HepG2 (cell line): ENCODE data around the gene RNF213. TPM values are rescaled to one million over a fixed set of nuclear protein-coding genes. Genes with fewer than 3 reads are reported as not detected.

Experiments
- ATAC-seq: fragments of 200-7000 bp; cut with Tn5 transposase; 3 replicates; pipeline ENCODE4 v1.9.1; 2020; ENCODE audit warnings: mild to moderate bottlenecking, moderate library complexity
- BruUV-seq: library from RNA; stranded (reverse); fragments of 400-500 nt; replicated peaks from 2 replicates; lab custom pipeline; 2021; lab: Mats Ljungman, UMichigan
- CTCF ChIA-PET: fragments of 300-600 bp; formaldehyde crosslinking; extraction: SDS; loops from one replicate; lab custom pipeline; 2021; ENCODE audit warnings: low total read pairs, inconsistent platforms, low intra/inter-chr PET ratio; lab: Yijun Ruan, JAX
- POLR2A ChIA-PET: fragments of 350-600 bp; sonication (Branson Sonifier 250); formaldehyde crosslinking; loops from one replicate; lab custom pipeline; 2020; ENCODE audit warnings: antibody characterized with exemption, inconsistent platforms; lab: Yijun Ruan, JAX
- DNase-seq: peaks from one replicate; pipeline ENCODE4 v3.0.0-alpha.2; 2015; ENCODE audit warnings: low spot score
- FAIRE-seq: peaks from 3 replicates; lab custom pipeline; 2011; peaks lifted over from hg19 to GRCh38; lab: Jason Lieb, UNC
- H2AFZ ChIP-seq: one replicate; pipeline ENCODE4 v1.6.1; 2011; ENCODE audit warnings: low read length, inconsistent platforms
- H3K27ac ChIP-seq: fragments of 300-600 bp; 3 replicates; pipeline ENCODE4 v1.8.0; 2011; ENCODE audit warnings: mixed run types, mild to moderate bottlenecking, mixed read lengths, low read length, inconsistent platforms; ENCODE audit not compliant: insufficient read depth; ENCODE audit errors: extremely low read length
- H3K27me3 ChIP-seq, 2 experiments: fragments of 200-600 bp in 1 of 2; 2 replicates in 1 of 2; 3 replicates in 1 of 2; pipeline versions ENCODE4 v1.6.0 to v1.8.0; 2011; ENCODE audit warnings: low read length in 2 of 2, mild to moderate bottlenecking in 2 of 2, moderate library complexity in 2 of 2, inconsistent platforms in 1 of 2; ENCODE audit not compliant: insufficient read depth in 2 of 2, control insufficient read depth in 1 of 2
- H3K36me3 ChIP-seq, 2 experiments: fragments of 200-600 bp in 1 of 2; replicated peaks in 1 of 2; 2 replicates in 1 of 2; 3 replicates in 1 of 2; pipeline versions ENCODE4 v1.5.1 to v1.8.0; 2011; ENCODE audit warnings: low read length in 2 of 2, inconsistent platforms in 1 of 2; ENCODE audit not compliant: insufficient read depth in 2 of 2, control insufficient read depth in 1 of 2
- H3K4me1 ChIP-seq: 2 replicates; pipeline ENCODE4 v1.5.1; 2012; ENCODE audit warnings: low read length, inconsistent platforms; ENCODE audit not compliant: insufficient read depth
- H3K4me2 ChIP-seq: 2 replicates; pipeline ENCODE4 v1.6.0; 2011; ENCODE audit warnings: low read depth, low read length, inconsistent platforms
- H3K4me3 ChIP-seq, 3 experiments: fragments of 200-600 bp in 1 of 3; sonication (generic), shearing (Covaris generic) in 1 of 3; replicated peaks in 1 of 3; 2 replicates each; pipeline ENCODE4 v1.5.1; 2011 to 2016; ENCODE audit warnings: low read length in 3 of 3, inconsistent platforms in 2 of 3, low read depth in 2 of 3, mild to moderate bottlenecking in 2 of 3, control low read depth in 1 of 3, mixed read lengths in 1 of 3; ENCODE audit not compliant: insufficient read depth in 1 of 3
- H3K79me2 ChIP-seq: one replicate; pipeline ENCODE4 v1.6.1; 2011; ENCODE audit warnings: low read length, inconsistent platforms; ENCODE audit not compliant: insufficient read depth
- H3K9ac ChIP-seq: 2 replicates; pipeline ENCODE4 v1.6.0; 2011; ENCODE audit warnings: mild to moderate bottlenecking, low read depth, low read length, inconsistent platforms; ENCODE audit not compliant: insufficient read depth
- H3K9me3 ChIP-seq: 2 replicates; pipeline ENCODE4 v1.5.1; 2012; ENCODE audit warnings: mild to moderate bottlenecking, low read length
- H4K20me1 ChIP-seq: 2 replicates; pipeline ENCODE4 v1.6.0; 2011; ENCODE audit warnings: inconsistent platforms, mild to moderate bottlenecking, low read length, moderate library complexity; ENCODE audit not compliant: insufficient read depth
- FUBP1 ChIP-seq: sonication (generic); formaldehyde crosslinking; IDR thresholded peaks from 2 replicates; pipeline ENCODE4 v1.5.1; 2020; ENCODE audit warnings: missing genetic modification reagents, mild to moderate bottlenecking, borderline replicate concordance
- KDM4B ChIP-seq: sonication (generic); formaldehyde crosslinking; IDR thresholded peaks from 2 replicates; pipeline ENCODE4 v1.4.0; 2020; ENCODE audit warnings: missing genetic modification reagents
- MIER2 ChIP-seq: IDR thresholded peaks from 2 replicates; pipeline ENCODE4 v1.6.1; 2016; ENCODE audit warnings: missing biosample characterization, missing genetic modification reagents
- PHB2 ChIP-seq: fragments of 450-650 bp; IDR thresholded peaks from 2 replicates; pipeline ENCODE4 v1.6.1; 2018; ENCODE audit not compliant: partially characterized antibody
- SNRNP70 ChIP-seq: fragments of 200-400 bp; formaldehyde crosslinking; IDR thresholded peaks from 2 replicates; pipeline ENCODE4 v1.6.1; 2017; ENCODE audit warnings: mild to moderate bottlenecking, low read depth, low read length, moderate library complexity
- TEAD2 ChIP-seq: sonication (generic); formaldehyde crosslinking; IDR thresholded peaks from 2 replicates; pipeline ENCODE4 v1.9.0; 2021; ENCODE audit warnings: missing genetic modification reagents
- ZBTB20 ChIP-seq: sonication (generic); formaldehyde crosslinking; IDR thresholded peaks from 2 replicates; pipeline ENCODE4 v1.8.1; 2023; ENCODE audit warnings: missing genetic modification reagents, low read depth, mild to moderate bottlenecking, borderline replicate concordance
- ZNF282 ChIP-seq: fragments of 450-650 bp; IDR thresholded peaks from 2 replicates; pipeline ENCODE4 v1.6.1; 2018; ENCODE audit not compliant: partially characterized antibody
- ZNF362 ChIP-seq: sonication (generic); formaldehyde crosslinking; IDR thresholded peaks from 2 replicates; pipeline ENCODE4 v1.4.0; 2020; ENCODE audit warnings: missing genetic modification reagents, mild to moderate bottlenecking, borderline replicate concordance
- ZSCAN29 ChIP-seq: sonication (generic); formaldehyde crosslinking; conservative IDR thresholded peaks from 2 replicates; pipeline ENCODE4 v1.4.0; 2020; ENCODE audit warnings: mild to moderate bottlenecking, missing genetic modification reagents
- WGBS: methylation state at CpG from one replicate; pipeline ENCODE4 v1.1.6; 2017; ENCODE audit warnings: low lambda C conversion rate; 5-methylcytosine and 5-hydroxymethylcytosine counted together
- in situ Hi-C: cut with HindIII; loops from 2 replicates; pipeline ENCODE4 v1.10.0; 2017; ENCODE audit warnings: low pct_unique_long_range_greater_than_20kb; ENCODE audit not compliant: extremely low pct_ligation_motif_present
- intact Hi-C: fragments of 100-400 bp; cut with micrococcal nuclease; formaldehyde crosslinking; loops from one replicate; pipeline ENCODE4 v1.10.0; 2022; ENCODE audit not compliant: unreplicated experiment
- polyA plus RNA-seq, 8 experiments: library from polyadenylated mRNA; depleted of rRNA in 3 of 8; stranded (reverse) in 7 of 8; unstranded in 1 of 8; fragments of >200 nt; fragmentation: Illumina TruSeq in 4 of 8; extraction: Trizol in 4 of 8; gene quantifications; 2 replicates each; pipeline versions ENCODE4 v1.2.1 to v1.2.3, GENCODE V29; 2011 to 2016; ENCODE audit warnings: low read depth in 4 of 8, missing spikeins in 1 of 8, mixed read lengths in 1 of 8; ENCODE audit not compliant: insufficient read depth in 1 of 8
- total RNA-seq, 5 experiments: library from RNA; depleted of rRNA; stranded (reverse); fragments of >200 nt; fragmentation: Illumina TruSeq; extraction: Trizol; gene quantifications; 2 replicates each; pipeline ENCODE4 v1.2.3, GENCODE V29; 2016; ENCODE audit warnings: low read depth in 1 of 5
- TF ChIP-seq, protein P1 (sequence below): sonication (generic); formaldehyde crosslinking; IDR thresholded peaks from 2 replicates; pipeline ENCODE4 v1.4.0; 2020; ENCODE audit warnings: missing genetic modification reagents, borderline replicate concordance
- TF ChIP-seq, protein P2 (sequence below): sonication (generic); formaldehyde crosslinking; IDR thresholded peaks from 2 replicates; pipeline ENCODE4 v1.4.0; 2020; ENCODE audit warnings: mild to moderate bottlenecking, low read depth, missing genetic modification reagents

Gene RNF213
- total and polyA plus RNA-seq, 2 of the 13 experiments (the other 11 are each of a cell fraction or from before 2014, with no cell fraction given), result 38.6 to 38.7 TPM

DNA sequence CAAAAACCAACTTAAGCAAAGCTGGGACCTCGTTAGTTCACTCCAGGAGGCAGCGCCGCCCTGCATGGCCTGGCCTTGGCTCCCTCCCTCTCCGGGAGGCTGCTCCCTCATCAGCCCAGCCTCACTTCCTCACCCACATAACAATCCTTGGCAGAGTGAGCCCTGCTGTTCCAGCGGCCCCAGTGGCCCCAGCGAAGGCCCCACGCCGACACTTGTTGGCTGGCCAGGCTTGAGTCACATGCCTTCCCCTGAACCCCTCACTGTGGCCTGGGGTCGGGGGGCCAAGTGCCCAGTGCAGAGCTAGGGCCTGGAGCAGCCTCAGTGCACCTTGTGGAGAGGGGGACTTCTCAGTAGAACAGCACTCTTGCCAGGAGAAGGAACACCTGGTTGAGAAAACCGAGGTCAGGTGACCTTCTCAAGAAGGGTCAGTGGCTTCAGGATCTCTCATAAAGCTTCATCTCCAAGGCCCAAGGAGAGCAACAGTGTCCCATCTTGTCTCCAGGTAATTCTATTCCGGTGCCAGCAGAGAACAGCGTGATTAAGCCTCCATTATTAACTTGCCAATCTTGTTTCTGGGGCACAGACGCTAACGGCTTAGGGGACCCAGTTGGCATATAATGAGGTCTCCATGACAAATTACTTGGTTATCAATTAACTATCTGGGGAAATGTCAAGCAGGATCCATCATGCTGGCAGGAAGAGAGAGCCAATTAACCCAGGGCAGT, 181.1 kb downstream of the RNF213 start (continued):
- TF ChIP-seq, protein P1, sequence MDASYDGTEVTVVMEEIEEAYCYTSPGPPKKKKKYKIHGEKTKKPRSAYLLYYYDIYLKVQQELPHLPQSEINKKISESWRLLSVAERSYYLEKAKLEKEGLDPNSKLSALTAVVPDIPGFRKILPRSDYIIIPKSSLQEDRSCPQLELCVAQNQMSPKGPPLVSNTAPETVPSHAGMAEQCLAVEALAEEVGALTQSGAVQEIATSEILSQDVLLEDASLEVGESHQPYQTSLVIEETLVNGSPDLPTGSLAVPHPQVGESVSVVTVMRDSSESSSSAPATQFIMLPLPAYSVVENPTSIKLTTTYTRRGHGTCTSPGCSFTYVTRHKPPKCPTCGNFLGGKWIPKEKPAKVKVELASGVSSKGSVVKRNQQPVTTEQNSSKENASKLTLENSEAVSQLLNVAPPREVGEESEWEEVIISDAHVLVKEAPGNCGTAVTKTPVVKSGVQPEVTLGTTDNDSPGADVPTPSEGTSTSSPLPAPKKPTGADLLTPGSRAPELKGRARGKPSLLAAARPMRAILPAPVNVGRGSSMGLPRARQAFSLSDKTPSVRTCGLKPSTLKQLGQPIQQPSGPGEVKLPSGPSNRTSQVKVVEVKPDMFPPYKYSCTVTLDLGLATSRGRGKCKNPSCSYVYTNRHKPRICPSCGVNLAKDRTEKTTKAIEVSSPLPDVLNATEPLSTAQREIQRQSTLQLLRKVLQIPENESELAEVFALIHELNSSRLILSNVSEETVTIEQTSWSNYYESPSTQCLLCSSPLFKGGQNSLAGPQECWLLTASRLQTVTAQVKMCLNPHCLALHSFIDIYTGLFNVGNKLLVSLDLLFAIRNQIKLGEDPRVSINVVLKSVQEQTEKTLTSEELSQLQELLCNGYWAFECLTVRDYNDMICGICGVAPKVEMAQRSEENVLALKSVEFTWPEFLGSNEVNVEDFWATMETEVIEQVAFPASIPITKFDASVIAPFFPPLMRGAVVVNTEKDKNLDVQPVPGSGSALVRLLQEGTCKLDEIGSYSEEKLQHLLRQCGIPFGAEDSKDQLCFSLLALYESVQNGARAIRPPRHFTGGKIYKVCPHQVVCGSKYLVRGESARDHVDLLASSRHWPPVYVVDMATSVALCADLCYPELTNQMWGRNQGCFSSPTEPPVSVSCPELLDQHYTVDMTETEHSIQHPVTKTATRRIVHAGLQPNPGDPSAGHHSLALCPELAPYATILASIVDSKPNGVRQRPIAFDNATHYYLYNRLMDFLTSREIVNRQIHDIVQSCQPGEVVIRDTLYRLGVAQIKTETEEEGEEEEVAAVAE, result no peak
- TF ChIP-seq TEAD2 (CRISPR knock-in tag) (no peak), ZSCAN29 (CRISPR knock-in tag) (no peak), MIER2 (no peak), PHB2 (no peak), ZNF362 (CRISPR knock-in tag) (no peak)
- TF ChIP-seq, all 625 proteins: peak for 0

- Histone ChIP-seq H3K9me3 (no peaks in the 10 kb centered on the region), H3K4me2 (no peak overlapping the region), H2AFZ (no peak overlapping the region), H3K9ac (no peak overlapping the region), H3K4me3 (no peak overlapping the region), H3K4me1 (peaks cover 9% of the 10 kb centered on the region), H3K27me3 (peaks cover 7 to 13% of the 10 kb centered on the region in 2 experiments; a peak in 2 of 5 replicates), H3K27ac (no peak overlapping the region), H3K79me2 (no peaks in the 10 kb centered on the region), H3K36me3 (no peaks in the 10 kb centered on the region), H4K20me1 (peaks cover 14% of the 10 kb centered on the region; the same call in 1 of the 2 replicates)
- 5% methylated on average over 6 of the region's 12 CpGs for WGBS
- in situ Hi-C loops (no loop called here), intact Hi-C loops (no loop called here)
- ATAC-seq (no peak), FAIRE-seq (no peak), DNase-seq (no peak)
- ChIA-PET POLR2A (interaction anchor here (1.2 to 1.7 kb wide), 2 partner anchors 12 to 102 kb away, joined by 3 to 6 read pairs; partner anchors contain the start of gene RPTOR), CTCF (no interaction called here)
- no TSS peak for BruUV-seq
- TF ChIP-seq SNRNP70 (no peak), KDM4B (CRISPR knock-in tag) (no peak), FUBP1 (CRISPR knock-in tag) (no peak), ZSCAN29 (CRISPR knock-in tag) (no peak), ZBTB20 (CRISPR knock-in tag) (no peak), ZNF282 (no peak)
- TF ChIP-seq, protein P2, sequence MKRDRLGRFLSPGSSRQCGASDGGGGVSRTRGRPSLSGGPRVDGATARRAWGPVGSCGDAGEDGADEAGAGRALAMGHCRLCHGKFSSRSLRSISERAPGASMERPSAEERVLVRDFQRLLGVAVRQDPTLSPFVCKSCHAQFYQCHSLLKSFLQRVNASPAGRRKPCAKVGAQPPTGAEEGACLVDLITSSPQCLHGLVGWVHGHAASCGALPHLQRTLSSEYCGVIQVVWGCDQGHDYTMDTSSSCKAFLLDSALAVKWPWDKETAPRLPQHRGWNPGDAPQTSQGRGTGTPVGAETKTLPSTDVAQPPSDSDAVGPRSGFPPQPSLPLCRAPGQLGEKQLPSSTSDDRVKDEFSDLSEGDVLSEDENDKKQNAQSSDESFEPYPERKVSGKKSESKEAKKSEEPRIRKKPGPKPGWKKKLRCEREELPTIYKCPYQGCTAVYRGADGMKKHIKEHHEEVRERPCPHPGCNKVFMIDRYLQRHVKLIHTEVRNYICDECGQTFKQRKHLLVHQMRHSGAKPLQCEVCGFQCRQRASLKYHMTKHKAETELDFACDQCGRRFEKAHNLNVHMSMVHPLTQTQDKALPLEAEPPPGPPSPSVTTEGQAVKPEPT (CRISPR knock-in tag), result no peak
These were observed 181.6 kb downstream of the RNF213 start for GRCh38 chr17:80442323-80442659.
